ENCODE data around the gene TEAD2.
A peak's percentile ranks its signal among the peaks of the same experiment; 100 is the strongest.

The TEAD2 gene

GRCh38 chr19:49338691-49339300 lies 23.4 kb downstream of the TEAD2 start:
- H3K36me3 ChIP-seq (ENCODE audit: insufficient read depth, insufficient read length, low read length) = peaks cover 60% of the 10 kb centered on the region
- H3K27me3 ChIP-seq (ENCODE audit: insufficient read depth, insufficient read length) = no peaks in the 10 kb centered on the region
- TF ChIP-seq SUZ12 (IDR thresholded peaks at IDR 0.05; ENCODE audit: extremely low read depth, insufficient read depth, insufficient read length) (no peak), ZNF274 (IDR thresholded peaks at IDR 0.05; ENCODE audit: low read depth, low read length) (no peak), YY1 (IDR thresholded peaks at IDR 0.05; ENCODE audit: insufficient read depth, insufficient read length) (no peak)
- peaks cover 13% of the 10 kb centered on the region for H3K4me1 ChIP-seq (ENCODE audit: insufficient read depth, insufficient read length)
- DNase-seq (ENCODE audit: low read depth, low spot score) = peak; percentile 68
- no peaks in the 10 kb centered on the region for H3K9me3 ChIP-seq (ENCODE audit: insufficient read depth, low read length)
- H3K4me3 ChIP-seq (ENCODE audit: insufficient read length, low read depth) = no peak overlapping the region
- peak overlapping the region; percentile 56 for H3K9ac ChIP-seq (ENCODE audit: insufficient read length, low read depth)

GRCh38 chr19:49338023-49338677 lies 24.1 kb downstream of the TEAD2 start:
- Histone ChIP-seq H3K4me3 (ENCODE audit: insufficient read length, low read depth) (no peak overlapping the region), H3K36me3 (ENCODE audit: insufficient read depth, insufficient read length, low read length) (peaks cover 55% of the 10 kb centered on the region), H3K4me1 (ENCODE audit: insufficient read depth, insufficient read length) (peaks cover 17% of the 10 kb centered on the region), H3K9me3 (ENCODE audit: insufficient read depth, low read length) (no peaks in the 10 kb centered on the region), H3K9ac (ENCODE audit: insufficient read length, low read depth) (peak overlapping the region; percentile 56), H3K27me3 (ENCODE audit: insufficient read depth, insufficient read length) (no peaks in the 10 kb centered on the region)
- no peak for DNase-seq (ENCODE audit: low read depth, low spot score)
- TF ChIP-seq SUZ12 (IDR thresholded peaks at IDR 0.05; ENCODE audit: extremely low read depth, insufficient read depth, insufficient read length) (no peak), YY1 (IDR thresholded peaks at IDR 0.05; ENCODE audit: insufficient read depth, insufficient read length) (no peak), ZNF274 (IDR thresholded peaks at IDR 0.05; ENCODE audit: low read depth, low read length) (no peak)

DNA sequence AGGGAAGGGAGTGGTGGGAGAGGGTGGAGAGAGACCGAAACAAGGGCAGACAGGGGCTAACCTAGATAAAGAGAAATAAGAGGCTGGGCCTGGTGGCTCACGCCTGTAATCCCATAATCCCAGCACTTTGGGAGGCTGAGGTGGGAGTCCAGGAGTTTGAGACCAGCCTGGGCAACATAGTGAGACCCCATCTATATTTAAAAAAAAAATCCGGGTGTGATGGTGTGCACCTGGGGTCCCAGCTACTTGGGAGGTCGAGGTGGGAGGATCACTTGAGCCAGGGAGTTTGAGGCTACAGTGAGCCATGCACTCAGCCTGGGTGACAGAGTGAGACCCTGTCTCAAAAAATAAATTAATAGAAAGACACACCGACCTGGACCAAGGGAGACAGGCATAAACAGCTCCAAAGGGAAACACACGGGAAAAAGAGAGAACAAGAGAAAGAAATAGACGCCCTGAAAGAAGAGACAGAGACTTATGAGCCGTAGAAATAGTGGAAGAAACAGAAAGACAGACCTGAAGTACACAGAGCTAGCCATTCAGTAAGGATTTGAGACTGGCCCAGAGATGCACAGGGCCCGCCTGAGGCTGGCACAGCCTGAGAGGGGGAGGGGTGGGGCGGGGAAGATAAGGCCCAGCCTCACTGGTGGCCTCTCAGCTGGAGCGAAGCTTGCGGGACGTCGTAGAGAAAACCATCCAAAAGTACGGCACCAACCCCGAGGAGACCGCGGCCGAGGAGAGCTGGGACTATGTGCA lies 24.8 kb downstream of the TEAD2 start:
- Histone ChIP-seq H3K36me3 (ENCODE audit: insufficient read depth, insufficient read length, low read length) (peaks cover 51% of the 10 kb centered on the region), H3K4me1 (ENCODE audit: insufficient read depth, insufficient read length) (peaks cover 17% of the 10 kb centered on the region), H3K27me3 (ENCODE audit: insufficient read depth, insufficient read length) (no peaks in the 10 kb centered on the region), H3K4me3 (ENCODE audit: insufficient read length, low read depth) (no peak overlapping the region), H3K9ac (ENCODE audit: insufficient read length, low read depth) (no peak overlapping the region), H3K9me3 (ENCODE audit: insufficient read depth, low read length) (no peaks in the 10 kb centered on the region)
- no peak for DNase-seq (ENCODE audit: low read depth, low spot score)
- no peak for TF ChIP-seq SUZ12 (IDR thresholded peaks at IDR 0.05; ENCODE audit: extremely low read depth, insufficient read depth, insufficient read length)
- no peak for TF ChIP-seq YY1 (IDR thresholded peaks at IDR 0.05; ENCODE audit: insufficient read depth, insufficient read length)
- no peak for TF ChIP-seq ZNF274 (IDR thresholded peaks at IDR 0.05; ENCODE audit: low read depth, low read length)

DNA sequence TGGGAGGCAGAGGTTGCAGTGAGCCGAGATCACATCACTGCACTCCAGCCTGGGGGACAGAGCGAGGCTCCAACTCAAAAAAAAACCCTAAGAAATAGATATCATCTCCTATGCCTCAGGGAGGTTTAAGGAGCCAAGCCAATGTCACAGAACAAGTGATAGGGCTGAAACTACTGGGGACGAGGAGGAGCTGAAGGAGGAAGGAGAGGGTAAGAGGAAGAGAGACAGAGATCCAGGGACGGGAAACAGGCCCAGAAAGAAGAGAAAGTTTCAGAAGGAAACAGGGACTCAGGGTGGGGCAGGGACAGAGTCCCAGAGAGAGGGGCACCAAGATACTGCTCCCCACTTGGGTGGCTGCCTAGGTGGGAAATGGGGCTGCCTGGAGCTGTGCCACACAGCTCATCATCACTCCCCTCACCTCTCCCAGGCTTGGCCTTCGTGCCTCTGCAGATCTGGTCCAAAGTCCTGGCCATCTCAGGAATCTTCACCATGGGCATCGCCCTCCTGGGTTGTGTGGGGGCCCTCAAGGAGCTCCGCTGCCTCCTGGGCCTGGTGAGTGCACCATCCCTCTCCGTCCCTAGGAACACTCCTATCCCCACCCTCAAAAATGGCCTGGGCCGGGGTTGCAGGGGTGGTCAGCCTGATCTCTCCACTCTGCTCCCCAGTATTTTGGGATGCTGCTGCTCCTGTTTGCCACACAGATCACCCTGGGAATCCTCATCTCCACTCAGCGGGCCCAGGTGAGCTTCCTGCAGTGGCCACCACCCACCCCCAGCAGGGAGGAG lies 25.5 kb downstream of the TEAD2 start:
- peaks cover 17% of the 10 kb centered on the region for H3K4me1 ChIP-seq (ENCODE audit: insufficient read depth, insufficient read length)
- no peak for DNase-seq (ENCODE audit: low read depth, low spot score)
- H3K27me3 ChIP-seq (ENCODE audit: insufficient read depth, insufficient read length) = no peaks in the 10 kb centered on the region
- no peak overlapping the region for H3K9ac ChIP-seq (ENCODE audit: insufficient read length, low read depth)
- peaks cover 50% of the 10 kb centered on the region for H3K36me3 ChIP-seq (ENCODE audit: insufficient read depth, insufficient read length, low read length)
- no peak overlapping the region for H3K4me3 ChIP-seq (ENCODE audit: insufficient read length, low read depth)
- H3K9me3 ChIP-seq (ENCODE audit: insufficient read depth, low read length) = no peaks in the 10 kb centered on the region
- TF ChIP-seq ZNF274 (IDR thresholded peaks at IDR 0.05; ENCODE audit: low read depth, low read length) = no peak
- no peak for TF ChIP-seq SUZ12 (IDR thresholded peaks at IDR 0.05; ENCODE audit: extremely low read depth, insufficient read depth, insufficient read length)

GRCh38 chr19:49335784-49336481 lies 26.3 kb downstream of the TEAD2 start:
- Histone ChIP-seq H3K4me3 (ENCODE audit: insufficient read length, low read depth) (no peak overlapping the region), H3K27me3 (ENCODE audit: insufficient read depth, insufficient read length) (no peaks in the 10 kb centered on the region), H3K4me1 (ENCODE audit: insufficient read depth, insufficient read length) (peaks cover 17% of the 10 kb centered on the region), H3K9me3 (ENCODE audit: insufficient read depth, low read length) (no peaks in the 10 kb centered on the region), H3K9ac (ENCODE audit: insufficient read length, low read depth) (no peak overlapping the region), H3K36me3 (ENCODE audit: insufficient read depth, insufficient read length, low read length) (peaks cover 49% of the 10 kb centered on the region)
- TF ChIP-seq ZNF274 (IDR thresholded peaks at IDR 0.05; ENCODE audit: low read depth, low read length) = no peak
- no peak for TF ChIP-seq YY1 (IDR thresholded peaks at IDR 0.05; ENCODE audit: insufficient read depth, insufficient read length)
- no peak for TF ChIP-seq SUZ12 (IDR thresholded peaks at IDR 0.05; ENCODE audit: extremely low read depth, insufficient read depth, insufficient read length)
- no peak for DNase-seq (ENCODE audit: low read depth, low spot score)

DNA sequence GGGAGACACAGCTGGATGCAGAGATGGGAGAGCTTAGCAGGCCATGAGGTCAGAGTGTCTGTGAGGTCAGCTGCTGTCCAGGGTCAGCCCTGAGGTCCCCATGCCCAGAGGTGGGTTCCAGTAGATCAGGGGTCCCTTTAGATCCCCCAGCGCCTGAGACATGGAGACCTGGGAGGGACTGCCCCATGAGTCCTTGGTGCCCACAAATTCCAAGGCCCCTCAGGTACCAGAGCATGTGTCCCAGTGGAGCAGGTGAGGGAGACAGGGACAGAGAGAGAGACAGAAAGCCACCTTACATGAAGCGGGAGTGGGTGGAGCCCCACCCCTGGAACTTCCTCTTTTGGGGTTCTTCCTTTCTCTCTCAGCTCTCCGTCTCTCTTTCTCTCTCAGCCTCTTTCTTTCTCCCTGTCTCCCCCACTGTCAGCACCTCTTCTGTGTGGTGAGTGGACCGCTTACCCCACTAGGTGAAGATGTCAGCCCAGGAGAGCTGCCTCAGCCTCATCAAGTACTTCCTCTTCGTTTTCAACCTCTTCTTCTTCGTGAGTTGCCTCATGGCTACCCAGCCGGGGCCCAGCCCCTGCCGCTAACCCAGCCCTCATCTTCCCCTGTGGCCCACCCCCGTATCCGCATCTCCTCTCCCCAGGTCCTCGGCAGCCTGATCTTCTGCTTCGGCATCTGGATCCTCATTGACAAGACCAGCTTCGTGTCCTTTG lies 27.0 kb downstream of the TEAD2 start, which contains the start of gene CD37:
Gene CD37, plus strand, starts transcription at position 336 of the 713 bp plus-strand sequence. Its CDS starts 135 bp downstream, at position 471.
- Histone ChIP-seq H3K9ac (ENCODE audit: insufficient read length, low read depth) (no peak within 1 kb of the TSS), H3K4me3 (ENCODE audit: insufficient read length, low read depth) (no peak within 1 kb of the TSS)
- no peak for DNase-seq (ENCODE audit: low read depth, low spot score)

More for the DNA sequence above, 27.0 kb downstream of the TEAD2 start, which contains the start of gene CD37:
- TF ChIP-seq YY1 (IDR thresholded peaks at IDR 0.05; ENCODE audit: insufficient read depth, insufficient read length) = no peak
- TF ChIP-seq SUZ12 (IDR thresholded peaks at IDR 0.05; ENCODE audit: extremely low read depth, insufficient read depth, insufficient read length) = no peak
- no peak for TF ChIP-seq ZNF274 (IDR thresholded peaks at IDR 0.05; ENCODE audit: low read depth, low read length)
- Histone ChIP-seq H3K9me3 (ENCODE audit: insufficient read depth, low read length) (no peaks in the 10 kb centered on the region), H3K4me1 (ENCODE audit: insufficient read depth, insufficient read length) (peaks cover 17% of the 10 kb centered on the region), H3K36me3 (ENCODE audit: insufficient read depth, insufficient read length, low read length) (peaks cover 51% of the 10 kb centered on the region), H3K27me3 (ENCODE audit: insufficient read depth, insufficient read length) (no peaks in the 10 kb centered on the region)

Data from NT2/D1 (cell line).